ENCODE measurements around the gene ASCC3.

DNA sequence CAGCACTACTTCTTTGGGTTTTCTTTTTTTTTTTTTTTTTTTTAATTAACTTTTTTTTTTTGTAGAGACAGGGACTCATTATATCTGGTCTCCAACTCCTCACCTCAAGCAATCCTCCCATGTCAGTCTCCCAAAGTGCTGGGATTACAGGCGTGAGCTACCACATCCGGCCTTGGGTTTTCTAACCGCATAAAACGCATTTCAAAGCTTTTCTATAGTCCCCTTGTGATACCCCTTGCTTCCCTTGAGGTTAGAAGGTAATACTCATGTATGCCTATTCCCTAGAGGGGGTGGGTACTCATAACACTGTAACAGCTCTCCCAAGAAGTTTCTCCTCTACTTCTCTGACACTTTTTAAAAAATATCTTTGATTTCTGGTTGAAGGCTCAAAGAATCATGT, 23.9 kb upstream of the ASCC3 start:
- TF ChIP-seq POLR2AphosphoS5 (IDR thresholded peaks at IDR 0.05): no peak
- TF ChIP-seq POLR2A (IDR thresholded peaks at IDR 0.05): no peak
- no peak for TF ChIP-seq CTCF (IDR thresholded peaks at IDR 0.05)
